HUDEP-2 (cell line): ENCODE results near the gene SLC39A3.
"Not testable (repeated sequence)": the region's sequence is repeated elsewhere in the genome, so short reads cannot be mapped to it uniquely, and the experiment has no call there.

Source experiments
- DNase-seq, 76 experiments: peaks; one replicate each; lab custom pipeline; 2025; ENCODE audit not compliant: unreplicated experiment in 76 of 76; lab: John Stamatoyannopoulos, UW

The SLC39A3 gene

GRCh38 chr19:2724148-2724557, 15.7 kb downstream of the SLC39A3 start:
- DNase-seq: no peak

GRCh38 chr19:2723747-2724146, 16.1 kb downstream of the SLC39A3 start:
- DNase-seq: no peak

- DNase-seq: no peak
Observed at GRCh38 chr19:2723345-2723715, 16.5 kb downstream of the SLC39A3 start.

GRCh38 chr19:2722541-2723344, 17.1 kb downstream of the SLC39A3 start:
- peak in 42 of 76 experiments; percentile 10 to 86 (median 46) for DNase-seq

- no peak for DNase-seq
Observed at GRCh38 chr19:2721570-2722540, 18.0 kb downstream of the SLC39A3 start.

- DNase-seq: no peak
Observed at GRCh38 chr19:2720777-2721569, 18.8 kb downstream of the SLC39A3 start, which contains the start of gene DIRAS1. TSS of gene DIRAS1 (minus strand) at chr19:2721372. CDS start at chr19:2717806, 3,566 bp downstream.

GRCh38 chr19:2719920-2720776, 19.7 kb downstream of the SLC39A3 start:
- DNase-seq: peak in 1 of 76 experiments; percentile 26

GRCh38 chr19:2719232-2719735, 20.5 kb downstream of the SLC39A3 start:
- DNase-seq: no peak

GRCh38 chr19:2717638-2718541, 21.9 kb downstream of the SLC39A3 start:
- no peak for DNase-seq

- DNase-seq: no peak
Observed at GRCh38 chr19:2716722-2717637, 22.8 kb downstream of the SLC39A3 start.

- no peak for DNase-seq
Observed at GRCh38 chr19:2716275-2716650, 23.6 kb downstream of the SLC39A3 start.

- no peak for DNase-seq
Observed at GRCh38 chr19:2715470-2716274, 24.1 kb downstream of the SLC39A3 start.

- DNase-seq: no peak
Observed at GRCh38 chr19:2714531-2715269, 25.1 kb downstream of the SLC39A3 start.

- DNase-seq: not testable (repeated sequence)
Observed at GRCh38 chr19:2714102-2714501, 25.7 kb downstream of the SLC39A3 start.

GRCh38 chr19:2713170-2713569, 26.6 kb downstream of the SLC39A3 start:
- DNase-seq: not testable (repeated sequence)

- DNase-seq: no peak
Observed at GRCh38 chr19:2711875-2712205, 28.0 kb downstream of the SLC39A3 start.
